EH (cell line): ENCODE results near the gene NTPCR.

Experiments used
- DNase-seq: peaks from one replicate; pipeline ENCODE4 v3.0.0-alpha.2; 2015; ENCODE audit warnings: low read depth

Gene NTPCR

GRCh38 chr1:233010146-233010545 lies 59.7 kb downstream of the NTPCR start:
- peak; percentile 39 for DNase-seq

DNA sequence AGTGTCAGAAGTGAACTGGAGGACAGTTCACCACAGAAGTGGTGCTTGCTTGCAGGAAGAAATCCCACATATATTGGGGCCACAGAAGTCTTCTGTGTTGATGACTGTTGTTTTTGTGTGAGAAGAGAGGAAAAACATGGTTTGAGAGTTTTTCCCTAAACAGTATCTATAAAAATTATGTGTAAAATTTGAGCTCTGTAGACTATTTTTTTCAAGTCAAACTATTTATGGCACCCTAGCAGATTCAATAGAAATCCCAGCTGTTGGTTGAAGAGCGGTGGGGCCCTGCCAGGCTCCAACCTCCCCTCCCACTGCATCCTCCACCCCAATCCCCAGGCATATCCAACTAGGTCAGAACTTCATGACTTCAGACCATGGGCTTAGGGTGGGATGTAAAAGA lies 61.6 kb downstream of the NTPCR start:
- no peak for DNase-seq

DNA sequence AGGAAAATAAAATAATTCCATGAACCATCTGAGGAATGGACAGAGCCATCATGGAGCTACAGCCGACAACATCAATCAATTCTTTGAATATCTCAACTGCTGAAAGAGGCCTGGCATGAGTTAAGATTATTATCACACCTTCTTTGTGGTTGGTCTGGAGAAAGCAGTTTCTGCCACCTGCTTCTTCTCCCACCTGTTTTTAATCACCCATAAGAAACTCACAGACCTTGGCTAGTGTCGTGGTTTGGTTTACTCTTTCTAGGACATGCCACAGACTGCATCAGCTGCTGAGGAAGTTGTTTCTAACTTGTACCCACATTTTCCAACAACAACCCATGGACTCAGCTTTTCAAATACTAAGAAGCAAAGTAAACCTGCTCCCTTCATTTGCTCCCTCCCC lies 65.6 kb downstream of the NTPCR start:
- DNase-seq, result no peak

DNA sequence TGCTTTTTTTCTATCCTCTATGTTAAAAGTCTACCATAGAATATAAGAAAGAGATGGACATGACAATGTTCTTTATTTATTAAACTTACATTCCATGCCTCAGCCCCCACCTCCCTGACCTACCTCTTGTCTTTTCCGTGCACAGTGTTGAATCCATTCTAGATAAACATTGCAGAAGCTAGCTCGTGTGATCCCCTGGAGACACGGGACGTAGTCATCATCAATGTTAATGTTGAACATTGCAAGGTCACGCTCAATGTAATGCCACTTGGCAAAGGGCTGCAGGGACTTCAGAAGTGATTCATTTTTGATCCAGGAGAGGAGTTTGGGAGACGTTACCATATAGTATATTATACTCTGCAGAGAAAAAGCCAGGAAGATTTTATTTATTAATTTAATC lies 66.4 kb downstream of the NTPCR start:
- DNase-seq, result no peak

DNA sequence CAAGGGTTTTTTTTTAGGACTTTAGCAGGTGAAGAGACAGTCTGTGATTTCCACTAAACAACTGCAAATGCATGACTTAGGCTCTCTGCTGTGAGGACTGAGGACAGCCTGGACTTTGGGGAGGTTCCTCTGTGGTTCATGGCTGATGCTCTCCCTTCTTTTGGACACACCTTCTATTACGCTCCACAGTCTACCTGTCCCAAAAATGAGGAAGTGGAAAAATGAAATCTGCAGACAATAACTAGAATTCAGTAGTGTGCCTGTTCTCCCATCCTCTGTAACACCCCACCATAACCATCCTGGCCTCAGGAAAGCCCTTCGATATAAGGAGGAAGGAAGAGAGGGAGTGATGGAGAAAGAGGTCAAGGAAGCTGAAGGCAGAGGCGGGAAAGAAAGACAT lies 68.7 kb downstream of the NTPCR start:
- no peak for DNase-seq

DNA sequence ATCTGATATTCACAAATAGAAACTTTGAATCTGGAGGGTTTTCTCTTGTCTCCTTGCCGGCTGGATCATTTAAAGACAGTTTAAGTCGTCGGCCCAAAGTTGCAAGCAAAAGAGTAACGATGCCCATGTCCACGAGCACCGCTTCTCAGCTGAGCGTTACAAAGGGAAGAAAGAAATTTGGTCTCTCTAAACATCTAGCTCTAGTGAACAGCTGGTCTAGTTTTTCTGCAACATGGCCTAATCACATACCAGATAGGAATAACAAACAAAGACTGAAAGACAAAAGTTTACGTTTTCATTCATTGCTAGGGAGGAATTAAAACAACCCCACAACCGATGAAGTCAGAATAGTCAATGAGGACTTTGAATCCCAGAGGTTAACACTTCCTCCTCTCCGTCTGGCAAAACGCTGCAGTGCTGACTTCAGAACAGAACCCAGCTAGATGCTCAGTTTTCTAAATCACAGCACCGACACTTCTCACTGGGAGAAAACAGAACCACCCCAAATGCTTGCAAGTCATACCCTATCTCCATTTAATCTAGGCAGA lies 69.4 kb downstream of the NTPCR start:
- no peak for DNase-seq

DNA sequence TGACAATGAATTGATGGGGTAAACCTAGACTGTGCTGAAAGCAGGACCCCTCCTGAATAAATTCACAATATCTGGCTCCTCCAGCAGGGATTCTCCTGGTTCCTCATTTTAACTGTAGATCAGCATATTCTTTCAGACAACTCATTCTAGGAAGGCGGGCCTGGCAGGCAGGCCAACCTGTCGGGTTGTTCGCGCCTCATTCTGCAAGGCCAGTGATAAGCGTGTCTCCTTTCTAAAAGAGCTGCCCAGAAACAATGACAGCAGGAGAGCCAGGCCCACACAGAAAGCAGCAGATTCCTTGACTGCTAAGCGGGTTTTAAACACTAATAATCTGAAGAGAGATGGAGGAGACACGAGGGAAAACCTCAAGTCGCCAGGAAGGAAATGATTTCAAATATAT lies 70.0 kb downstream of the NTPCR start:
- DNase-seq, result no peak

GRCh38 chr1:233022246-233022645 lies 71.8 kb downstream of the NTPCR start:
- peak; percentile 9 for DNase-seq

- no peak for DNase-seq
These were observed 73.8 kb downstream of the NTPCR start for GRCh38 chr1:233024199-233024598.

GRCh38 chr1:233025157-233025556 lies 74.7 kb downstream of the NTPCR start:
- DNase-seq, result peak; percentile 24

- DNase-seq, result peak; percentile 4
These were observed 75.2 kb downstream of the NTPCR start for GRCh38 chr1:233025567-233025966.

DNA sequence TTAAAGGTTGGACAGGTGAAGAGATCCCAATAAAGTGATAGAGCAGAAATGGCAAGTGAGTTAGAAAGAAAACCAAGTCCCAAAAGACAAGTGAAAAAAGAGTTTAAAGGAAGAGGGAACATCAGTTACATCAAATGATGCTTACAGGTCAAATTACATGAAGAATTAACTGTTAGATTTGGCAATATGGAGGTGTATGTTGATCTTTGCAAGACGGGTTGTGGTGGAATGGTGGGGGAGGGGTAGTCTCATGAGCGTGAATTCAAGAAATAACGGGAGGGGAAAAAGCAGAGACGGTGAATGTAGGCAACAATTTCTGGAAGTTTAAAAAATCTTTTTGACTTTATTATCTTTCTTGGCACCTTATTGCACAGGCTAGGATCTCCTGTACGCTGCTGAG lies 76.6 kb downstream of the NTPCR start:
- no peak for DNase-seq

GRCh38 chr1:233031521-233031920 lies 81.1 kb downstream of the NTPCR start:
- no peak for DNase-seq

GRCh38 chr1:233032916-233033315 lies 82.5 kb downstream of the NTPCR start:
- no peak for DNase-seq

DNA sequence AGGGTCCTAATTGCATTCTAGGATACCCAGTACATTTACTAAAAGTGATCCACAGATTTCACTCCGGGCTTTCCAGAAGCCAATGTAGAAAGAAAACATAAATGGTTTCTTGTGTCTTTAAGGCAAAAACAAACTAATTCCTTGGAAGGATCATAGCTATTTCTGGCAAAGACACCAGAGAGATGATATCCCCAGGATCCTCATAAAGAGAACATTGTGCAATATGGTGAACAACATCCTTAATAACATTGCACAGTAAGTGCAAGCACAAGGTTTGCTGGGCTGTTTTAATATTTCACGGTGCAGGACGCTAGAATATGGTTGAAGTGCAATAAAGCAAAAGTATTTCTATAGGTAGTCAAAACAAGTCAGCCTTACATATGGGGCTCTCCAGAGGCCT lies 83.0 kb downstream of the NTPCR start:
- DNase-seq, result peak; percentile 20
